ENCODE measurements around the gene OR2A2. TPM values are rescaled to one million over a fixed set of nuclear protein-coding genes. Genes with fewer than 3 reads are reported as not detected.
"Not testable (repeated sequence)": the region's sequence is repeated elsewhere in the genome, so short reads cannot be mapped to it uniquely, and the experiment has no call there.

Gene OR2A2
- not detected in 2 replicates for total RNA-seq

DNA sequence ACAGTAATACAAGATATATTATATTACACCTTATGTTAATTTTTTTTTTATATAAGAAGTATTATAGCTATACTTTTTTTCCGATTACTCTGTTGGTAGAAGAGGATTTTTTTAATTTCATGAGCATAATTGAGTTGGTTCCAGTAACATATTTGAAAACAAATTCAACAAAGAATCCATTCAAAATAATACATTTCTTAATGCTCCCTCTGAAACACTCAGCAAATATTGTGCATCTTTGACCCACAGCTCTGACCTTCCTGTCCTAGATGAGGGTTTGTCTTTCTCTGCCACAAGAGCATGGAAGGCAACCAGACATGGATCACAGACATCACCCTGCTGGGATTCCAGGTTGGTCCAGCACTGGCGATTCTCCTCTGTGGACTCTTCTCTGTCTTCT, at the start of gene OR2A2:
OR2A2 (plus strand) TSS at position 301 of the 400 bp plus-strand sequence; CDS start at position 301, 0 bp downstream.
- no peak for DNase-seq (ENCODE audit: low read depth)

DNA sequence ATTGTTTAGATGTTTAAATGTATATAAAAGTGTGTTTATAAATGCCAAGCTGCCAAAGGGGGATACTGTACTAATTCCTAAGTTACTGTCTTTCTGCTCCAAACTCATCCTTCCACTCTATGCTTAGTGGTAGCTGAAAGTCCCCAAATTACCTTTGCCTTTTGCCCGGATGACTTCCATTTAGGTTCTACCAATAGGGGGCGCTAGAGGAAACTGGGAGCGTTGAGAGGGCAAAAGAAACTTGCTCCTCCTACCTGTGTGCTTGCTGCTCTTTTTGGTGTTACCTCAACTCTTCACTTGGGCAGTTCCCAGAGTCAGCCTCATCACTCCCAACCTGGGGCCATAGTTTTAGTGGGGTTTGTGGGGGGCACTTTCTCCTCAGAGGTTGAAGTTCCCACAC, 45.7 kb upstream of the OR2A2 start:
- no peak for DNase-seq (ENCODE audit: low read depth)

GRCh38 chr7:144069511-144069910, 39.9 kb upstream of the OR2A2 start, which contains the start of gene OR2A25:
Gene OR2A25, plus strand, starts transcription at chr7:144069811. Its CDS starts 4,409 bp downstream, at chr7:144074220.
- DNase-seq (ENCODE audit: low read depth), result no peak

DNA sequence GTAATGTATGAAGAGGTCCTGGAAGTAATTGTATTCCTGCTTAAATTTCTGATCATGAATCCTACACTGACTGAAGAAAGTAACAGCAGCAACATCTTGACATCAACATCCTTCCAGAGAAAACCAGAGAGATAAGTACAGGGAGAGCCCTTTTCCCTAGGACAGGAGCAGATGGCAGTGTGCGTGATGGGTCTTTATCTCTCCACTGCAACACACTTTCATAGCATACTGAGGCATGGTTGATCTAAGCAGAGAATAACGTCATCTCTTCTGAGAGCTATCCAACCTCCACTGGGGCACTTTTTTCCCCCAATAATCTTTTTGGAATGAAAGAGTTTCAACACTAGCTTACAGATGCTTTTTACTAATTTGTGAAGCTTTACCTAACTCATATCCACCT, 39.4 kb upstream of the OR2A2 start:
- DNase-seq (ENCODE audit: low read depth), result no peak

DNA sequence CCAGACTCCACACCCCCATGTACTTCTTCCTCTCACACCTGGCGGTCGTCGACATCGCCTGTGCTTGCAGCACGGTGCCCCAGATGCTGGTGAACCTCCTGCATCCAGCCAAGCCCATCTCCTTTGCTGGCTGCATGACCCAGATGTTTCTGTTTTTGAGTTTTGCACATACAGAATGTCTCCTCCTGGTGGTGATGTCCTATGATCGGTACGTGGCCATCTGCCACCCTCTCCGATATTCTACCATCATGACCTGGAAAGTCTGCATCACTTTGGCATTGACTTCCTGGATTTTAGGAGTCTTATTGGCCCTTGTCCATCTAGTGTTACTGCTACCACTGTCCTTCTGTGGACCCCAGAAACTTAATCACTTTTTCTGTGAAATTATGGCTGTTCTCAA, 35.0 kb upstream of the OR2A2 start:
- no peak for DNase-seq (ENCODE audit: low read depth)

GRCh38 chr7:144085978-144086377, 23.4 kb upstream of the OR2A2 start, which contains the start of gene OR2A12:
Gene OR2A12, plus strand, starts transcription at chr7:144086278. Its CDS starts 8,830 bp downstream, at chr7:144095108.
- DNase-seq (ENCODE audit: low read depth), result no peak

- DNase-seq (ENCODE audit: low read depth), result no peak
Measured at GRCh38 chr7:144086730-144087129, 22.7 kb upstream of the OR2A2 start.

- DNase-seq (ENCODE audit: low read depth), result no peak
Measured at GRCh38 chr7:144087230-144087629, 22.2 kb upstream of the OR2A2 start.

- DNase-seq (ENCODE audit: low read depth), result no peak
Measured at GRCh38 chr7:144090667-144091066, 18.7 kb upstream of the OR2A2 start.

- no peak for DNase-seq (ENCODE audit: low read depth)
Measured at GRCh38 chr7:144098776-144099175, 10.6 kb upstream of the OR2A2 start.

GRCh38 chr7:144100607-144101006, 8.8 kb upstream of the OR2A2 start:
- DNase-seq (ENCODE audit: low read depth), result no peak

DNA sequence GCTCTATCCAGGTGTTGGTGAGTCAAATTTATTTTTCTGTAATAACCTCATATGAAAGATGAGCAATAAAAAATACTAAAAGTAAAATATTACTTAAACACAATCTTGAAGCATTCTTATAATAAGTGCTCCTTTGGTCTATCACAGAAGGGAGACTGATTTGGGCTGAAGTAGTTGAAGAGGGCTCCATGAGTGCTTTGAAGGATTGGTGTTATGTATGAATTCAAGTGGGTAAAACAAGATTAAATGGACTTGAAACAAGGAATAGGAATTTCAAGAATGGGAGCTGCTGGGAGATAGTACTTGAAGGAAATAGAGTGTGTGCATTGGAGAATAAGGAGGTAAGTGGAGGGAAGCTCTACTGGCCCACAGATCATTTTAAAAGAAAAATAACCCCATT, 7.3 kb upstream of the OR2A2 start:
- no peak for DNase-seq (ENCODE audit: low read depth)

DNA sequence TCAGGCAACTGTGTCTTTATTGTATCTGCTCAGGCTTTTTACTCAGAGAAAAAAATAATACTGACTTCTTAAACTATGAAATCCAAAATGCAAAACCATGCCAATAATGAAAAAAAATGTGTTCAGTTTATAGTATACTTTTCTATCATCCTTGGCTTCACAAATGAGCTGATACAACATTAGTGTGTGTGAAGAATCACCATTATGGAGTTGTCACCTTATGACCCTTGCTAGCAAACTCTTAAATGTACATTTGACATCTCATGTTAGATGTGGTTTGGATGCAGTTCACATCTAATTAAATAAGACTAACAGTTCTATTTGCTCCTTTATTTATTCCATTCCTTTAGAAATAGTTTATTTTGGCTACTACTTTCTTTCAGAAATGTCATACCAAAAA, 4.2 kb upstream of the OR2A2 start:
- no peak for DNase-seq (ENCODE audit: low read depth)

DNA sequence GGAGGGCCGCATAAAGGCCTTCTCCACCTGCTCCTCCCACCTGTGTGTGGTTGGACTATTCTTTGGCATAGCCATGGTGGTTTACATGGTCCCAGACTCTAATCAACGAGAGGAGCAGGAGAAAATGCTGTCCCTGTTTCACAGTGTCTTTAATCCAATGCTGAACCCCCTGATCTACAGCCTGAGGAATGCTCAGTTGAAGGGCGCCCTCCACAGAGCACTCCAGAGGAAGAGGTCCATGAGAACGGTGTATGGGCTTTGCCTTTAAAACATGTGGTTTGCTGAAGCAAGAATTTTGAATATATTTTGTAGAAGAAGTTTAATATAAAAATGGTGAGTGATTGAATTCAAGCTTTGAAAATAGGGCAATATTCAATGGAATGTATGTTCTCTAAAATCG, 889 bp downstream of the OR2A2 start:
- no peak for DNase-seq (ENCODE audit: low read depth)

DNA sequence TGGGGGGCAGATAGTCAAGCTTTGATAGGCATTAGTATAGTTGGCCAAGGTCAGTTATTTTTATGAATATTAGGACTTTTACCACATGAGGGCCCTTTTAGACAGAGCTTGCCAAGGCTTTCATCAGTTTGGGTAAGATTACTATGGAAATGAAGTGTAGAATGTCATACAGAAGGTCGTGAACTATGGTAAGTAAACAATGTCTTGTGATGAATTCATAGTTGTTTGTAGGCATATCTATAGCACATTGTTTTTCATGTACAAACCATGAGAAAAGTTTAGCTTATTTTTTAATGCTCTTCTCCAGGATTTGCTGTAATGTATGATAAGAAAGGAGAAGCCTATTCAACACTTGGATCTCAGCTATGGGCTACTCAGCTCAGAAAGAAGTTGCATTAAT, 4.3 kb downstream of the OR2A2 start:
- no peak for DNase-seq (ENCODE audit: low read depth)

DNA sequence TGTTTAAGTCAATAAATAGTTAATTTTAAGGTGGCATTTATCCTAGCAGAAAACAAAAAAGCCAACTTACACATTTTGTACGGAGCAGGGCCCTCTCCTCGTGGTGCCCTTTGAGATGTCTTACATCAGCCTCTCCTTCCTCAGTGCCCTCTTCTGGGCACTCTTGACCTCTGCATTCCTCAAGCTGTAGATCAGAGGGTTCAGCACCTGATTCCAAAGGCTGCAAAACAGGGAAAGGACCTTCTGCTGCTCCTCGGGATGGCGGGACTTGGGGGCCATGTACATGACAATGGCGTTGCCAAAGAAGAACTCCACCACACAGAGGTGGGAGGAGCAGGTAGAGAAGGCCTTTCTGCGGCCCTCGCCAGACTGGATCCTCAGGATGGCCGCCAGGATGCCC, 9.0 kb downstream of the OR2A2 start:
- no peak for DNase-seq (ENCODE audit: low read depth)

- DNase-seq (ENCODE audit: low read depth), result no peak
Measured at GRCh38 chr7:144122876-144123275, 13.5 kb downstream of the OR2A2 start, which contains the start of gene OR2A14. Gene OR2A14, plus strand, starts transcription at chr7:144123176. Its CDS starts 5,937 bp downstream, at chr7:144129113.

DNA sequence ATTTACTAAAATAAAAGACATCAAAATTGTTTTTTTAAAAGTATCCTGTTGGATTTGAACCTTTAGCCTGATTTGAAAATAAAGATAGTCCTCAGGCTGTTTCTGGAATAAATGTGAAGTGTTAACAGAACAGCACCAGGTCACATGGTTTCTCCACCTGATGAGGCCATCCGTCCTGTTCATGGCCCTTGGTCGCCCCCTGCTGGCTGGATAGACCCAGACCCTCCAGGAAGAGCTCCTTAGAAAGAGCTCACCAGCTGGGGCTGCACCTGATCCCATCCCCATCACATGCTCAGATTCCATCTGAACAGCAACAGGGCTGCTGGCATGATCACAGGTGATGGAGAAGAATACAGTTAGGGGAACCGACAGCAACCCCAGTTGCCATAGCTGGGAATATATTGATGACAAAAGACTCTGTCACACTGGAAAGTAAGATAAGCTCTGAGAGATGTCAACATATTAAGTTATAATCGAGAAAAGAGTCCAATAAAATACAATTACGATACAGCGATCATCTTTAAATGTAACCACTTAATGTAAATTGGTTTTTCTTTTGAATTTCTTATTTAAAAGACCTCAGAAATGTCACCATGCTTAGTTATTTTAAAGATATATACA, 18.4 kb downstream of the OR2A2 start:
- peak; percentile 64 for DNase-seq (ENCODE audit: low read depth)

DNA sequence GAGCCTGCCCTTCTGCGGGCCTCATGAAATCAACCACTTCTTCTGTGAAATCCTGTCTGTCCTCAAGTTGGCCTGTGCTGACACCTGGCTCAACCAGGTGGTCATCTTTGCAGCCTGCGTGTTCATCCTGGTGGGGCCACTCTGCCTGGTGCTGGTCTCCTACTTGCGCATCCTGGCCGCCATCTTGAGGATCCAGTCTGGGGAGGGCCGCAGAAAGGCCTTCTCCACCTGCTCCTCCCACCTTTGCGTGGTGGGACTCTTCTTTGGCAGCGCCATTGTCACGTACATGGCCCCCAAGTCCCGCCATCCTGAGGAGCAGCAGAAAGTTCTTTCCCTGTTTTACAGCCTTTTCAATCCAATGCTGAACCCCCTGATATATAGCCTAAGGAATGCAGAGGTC, 20.2 kb downstream of the OR2A2 start:
- DNase-seq (ENCODE audit: low read depth), result not testable (repeated sequence)

DNA sequence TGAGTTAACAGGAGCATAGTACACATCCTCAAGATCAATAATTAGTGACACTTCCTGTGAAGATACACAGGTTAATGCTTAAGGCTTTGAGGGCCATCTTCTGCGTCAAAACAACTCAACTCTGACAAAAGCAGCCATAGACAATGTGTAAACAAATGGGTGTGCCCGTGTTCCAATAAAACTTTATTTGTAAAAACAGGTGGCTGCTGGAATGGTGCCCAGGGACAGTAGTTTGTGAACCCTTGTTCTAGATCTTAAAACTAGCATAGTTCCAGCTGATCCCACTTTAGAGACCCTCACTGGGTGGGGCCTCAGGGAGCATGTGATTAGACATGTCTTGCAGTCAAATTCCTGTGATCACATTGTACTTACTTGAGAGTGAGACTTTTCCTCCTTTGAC, 21.3 kb downstream of the OR2A2 start:
- DNase-seq (ENCODE audit: low read depth), result peak; percentile 19

- DNase-seq (ENCODE audit: low read depth), result no peak
Measured at GRCh38 chr7:144132262-144132661, 22.9 kb downstream of the OR2A2 start.

GRCh38 chr7:144133307-144133706, 23.9 kb downstream of the OR2A2 start:
- no peak for DNase-seq (ENCODE audit: low read depth)

- no peak for DNase-seq (ENCODE audit: low read depth)
Measured at GRCh38 chr7:144134116-144134515, 24.7 kb downstream of the OR2A2 start.

DNA sequence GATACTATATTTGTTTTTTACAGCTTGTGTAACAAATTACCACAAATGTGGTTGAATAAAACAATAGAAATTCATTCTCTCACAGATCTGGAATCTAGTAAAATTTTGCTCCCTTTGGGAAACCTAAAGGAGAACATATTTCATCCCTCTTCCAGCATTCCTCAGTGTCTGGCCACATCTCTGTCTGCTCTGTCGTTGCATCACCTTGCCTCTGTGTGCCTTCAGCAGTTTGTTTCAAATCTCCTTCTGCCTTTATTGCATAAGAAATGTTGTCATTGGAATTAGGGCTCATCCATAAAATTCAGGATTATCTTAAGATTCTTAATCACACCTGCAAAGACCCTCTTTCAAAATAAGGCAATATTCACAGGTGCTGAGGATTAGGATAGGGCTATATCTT, 28.1 kb downstream of the OR2A2 start:
- no peak for DNase-seq (ENCODE audit: low read depth)

Measured in renal cortical epithelial cell (primary cell).